PC-9 (cell line): Measurements from ENCODE around the gene CD274.

Experiments
- CTCF ChIP-seq: fragments of 200-600 bp; sonication (generic); conservative IDR thresholded peaks from 2 replicates; pipeline ENCODE4 v1.6.1; 2017; ENCODE audit warnings: mixed run types, antibody characterized with exemption, mild to moderate bottlenecking, moderate library complexity
- EZH2 ChIP-seq: fragments of 200-600 bp; sonication (generic); IDR thresholded peaks from 2 replicates; pipeline ENCODE4 v1.8.0; 2017; ENCODE audit warnings: antibody characterized with exemption, low read depth

GRCh38 chr9:5493679-5494511 lies 43.6 kb downstream of the CD274 start:
- TF ChIP-seq CTCF: no peak
- TF ChIP-seq EZH2: no peak
